Activated T-helper 17 cell treated with anti-CD3 and anti-CD28 coated beads, Interleukin-2, amount 50 U/mL, for 72 hours (primary cell): ENCODE results near the gene LYZL6. TPM values are rescaled to one million over a fixed set of nuclear protein-coding genes. Genes with fewer than 3 reads are reported as not detected.
"Not testable (repeated sequence)": the region's sequence is repeated elsewhere in the genome, so short reads cannot be mapped to it uniquely, and the experiment has no call there.

Experiments
- ATAC-seq: fragments of 150-1000 bp; cut with Tn5 transposase; replicated peaks from 2 replicates; pipeline ENCODE4 v1.10.0; 2021; ENCODE audit warnings: mild to moderate bottlenecking, moderate library complexity
- H3K27ac Mint-ChIP-seq: one replicate; pipeline ENCODE4 v1.8.0; 2022; ENCODE audit warnings: mixed read lengths
- H3K27me3 Mint-ChIP-seq: one replicate; pipeline ENCODE4 v1.8.0; 2022; ENCODE audit warnings: mixed read lengths
- H3K36me3 Mint-ChIP-seq: one replicate; pipeline ENCODE4 v1.8.0; 2022; ENCODE audit warnings: low read depth, mild to moderate bottlenecking, mixed read lengths
- H3K4me1 Mint-ChIP-seq: one replicate; pipeline ENCODE4 v1.8.0; 2022; ENCODE audit warnings: mixed read lengths
- H3K4me3 Mint-ChIP-seq: one replicate; pipeline ENCODE4 v1.8.0; 2022; ENCODE audit warnings: mild to moderate bottlenecking, mixed read lengths
- H3K9me3 Mint-ChIP-seq: one replicate; pipeline ENCODE4 v1.8.0; 2022; ENCODE audit warnings: mixed read lengths
- total RNA-seq, 2 donors: library from RNA; stranded (reverse); gene quantifications; one replicate each; pipeline ENCODE4 v1.2.3, GENCODE V29; 2022

Gene LYZL6
- total RNA-seq, 2 donors from 2014 or later, result not detected

GRCh38 chr17:35906926-35907637 lies 36.4 kb downstream of the LYZL6 start:
- no peak overlapping the region for H3K27ac Mint-ChIP-seq
- H3K4me1 Mint-ChIP-seq, result peaks cover 5% of the 10 kb centered on the region
- ATAC-seq, result no peak
- no peak overlapping the region for H3K4me3 Mint-ChIP-seq
- H3K9me3 Mint-ChIP-seq, result no peaks in the 10 kb centered on the region
- no peaks in the 10 kb centered on the region for H3K36me3 Mint-ChIP-seq
- peaks cover 3% of the 10 kb centered on the region for H3K27me3 Mint-ChIP-seq

GRCh38 chr17:35906191-35906925 lies 37.2 kb downstream of the LYZL6 start:
- Mint-ChIP-seq H3K9me3 (no peaks in the 10 kb centered on the region), H3K4me3 (no peak overlapping the region), H3K27ac (no peak overlapping the region), H3K27me3 (peaks cover 3% of the 10 kb centered on the region), H3K4me1 (peaks cover 5% of the 10 kb centered on the region), H3K36me3 (no peaks in the 10 kb centered on the region)
- no peak for ATAC-seq

GRCh38 chr17:35903451-35903850 lies 40.1 kb downstream of the LYZL6 start:
- H3K36me3 Mint-ChIP-seq, result no peaks in the 10 kb centered on the region
- ATAC-seq, result no peak

GRCh38 chr17:35901631-35902175 lies 41.8 kb downstream of the LYZL6 start:
- H3K4me1 Mint-ChIP-seq, result no peaks in the 10 kb centered on the region
- H3K9me3 Mint-ChIP-seq, result no peaks in the 10 kb centered on the region
- H3K27ac Mint-ChIP-seq, result no peak overlapping the region
- no peak overlapping the region for H3K4me3 Mint-ChIP-seq
- H3K36me3 Mint-ChIP-seq, result no peaks in the 10 kb centered on the region
- ATAC-seq, result no peak
- peaks cover 19% of the 10 kb centered on the region for H3K27me3 Mint-ChIP-seq

More at GRCh38 chr17:35903451-35903850, 40.1 kb downstream of the LYZL6 start:
- H3K4me3 Mint-ChIP-seq, result no peak overlapping the region
- H3K9me3 Mint-ChIP-seq, result no peaks in the 10 kb centered on the region
- peaks cover 16% of the 10 kb centered on the region for H3K27me3 Mint-ChIP-seq
- H3K27ac Mint-ChIP-seq, result no peak overlapping the region
- no peaks in the 10 kb centered on the region for H3K4me1 Mint-ChIP-seq

- Mint-ChIP-seq H3K4me1 (no peaks in the 10 kb centered on the region), H3K27ac (no peak overlapping the region), H3K27me3 (peaks cover 19% of the 10 kb centered on the region), H3K9me3 (no peaks in the 10 kb centered on the region), H3K36me3 (no peaks in the 10 kb centered on the region), H3K4me3 (peak overlapping the region; percentile 41)
- no peak for ATAC-seq
These were observed 42.6 kb downstream of the LYZL6 start for GRCh38 chr17:35900708-35901480.

GRCh38 chr17:35900280-35900679 lies 43.2 kb downstream of the LYZL6 start:
- H3K9me3 Mint-ChIP-seq, result no peaks in the 10 kb centered on the region
- peaks cover 17% of the 10 kb centered on the region for H3K27me3 Mint-ChIP-seq
- H3K27ac Mint-ChIP-seq, result no peak overlapping the region
- peaks cover 4% of the 10 kb centered on the region for H3K4me1 Mint-ChIP-seq
- no peaks in the 10 kb centered on the region for H3K36me3 Mint-ChIP-seq
- H3K4me3 Mint-ChIP-seq, result peak overlapping the region; percentile 41
- no peak for ATAC-seq

GRCh38 chr17:35898283-35899070 lies 45.0 kb downstream of the LYZL6 start:
- H3K27ac Mint-ChIP-seq, result no peak overlapping the region
- peaks cover 16% of the 10 kb centered on the region for H3K27me3 Mint-ChIP-seq
- H3K4me3 Mint-ChIP-seq, result peak overlapping the region; percentile 25
- no peaks in the 10 kb centered on the region for H3K36me3 Mint-ChIP-seq
- peak; percentile 64 for ATAC-seq
- H3K4me1 Mint-ChIP-seq, result peaks cover 5% of the 10 kb centered on the region
- H3K9me3 Mint-ChIP-seq, result no peaks in the 10 kb centered on the region

GRCh38 chr17:35897772-35898171 lies 45.7 kb downstream of the LYZL6 start:
- ATAC-seq, result peak; percentile 32
- not testable (repeated sequence) for H3K36me3 Mint-ChIP-seq, H3K4me1 Mint-ChIP-seq, H3K9me3 Mint-ChIP-seq, H3K27ac Mint-ChIP-seq
- Mint-ChIP-seq H3K27me3 (peaks cover 16% of the 10 kb centered on the region), H3K4me3 (peak overlapping the region; percentile 25)

- peaks cover 18% of the 10 kb centered on the region for H3K4me1 Mint-ChIP-seq
- peaks cover 16% of the 10 kb centered on the region for H3K27me3 Mint-ChIP-seq
- peak overlapping the region; percentile 24 for H3K4me3 Mint-ChIP-seq
- ATAC-seq, result peak; percentile 81
- H3K27ac Mint-ChIP-seq, result no peak overlapping the region
- H3K36me3 Mint-ChIP-seq, result no peaks in the 10 kb centered on the region
- no peaks in the 10 kb centered on the region for H3K9me3 Mint-ChIP-seq
These were observed 47.6 kb downstream of the LYZL6 start for GRCh38 chr17:35895636-35896587.

GRCh38 chr17:35894206-35894605 lies 49.3 kb downstream of the LYZL6 start:
- H3K27ac Mint-ChIP-seq, result no peak overlapping the region
- H3K4me1 Mint-ChIP-seq, result peaks cover 31% of the 10 kb centered on the region
- H3K9me3 Mint-ChIP-seq, result no peaks in the 10 kb centered on the region
- no peak overlapping the region for H3K4me3 Mint-ChIP-seq
- H3K36me3 Mint-ChIP-seq, result no peaks in the 10 kb centered on the region
- H3K27me3 Mint-ChIP-seq, result peaks cover 6% of the 10 kb centered on the region
- ATAC-seq, result no peak

GRCh38 chr17:35893751-35894150 lies 49.8 kb downstream of the LYZL6 start:
- no peak for ATAC-seq
- Mint-ChIP-seq H3K4me1 (peaks cover 36% of the 10 kb centered on the region), H3K4me3 (no peak overlapping the region), H3K36me3 (no peaks in the 10 kb centered on the region), H3K27me3 (peaks cover 4% of the 10 kb centered on the region), H3K27ac (no peak overlapping the region), H3K9me3 (no peaks in the 10 kb centered on the region)

GRCh38 chr17:35892091-35893035 lies 51.1 kb downstream of the LYZL6 start:
- ATAC-seq, result peak; percentile 57
- Mint-ChIP-seq H3K27ac (peak overlapping the region; percentile 21), H3K4me3 (peak overlapping the region; percentile 26), H3K27me3 (no peaks in the 10 kb centered on the region), H3K9me3 (no peaks in the 10 kb centered on the region), H3K4me1 (peaks cover 39% of the 10 kb centered on the region), H3K36me3 (no peaks in the 10 kb centered on the region)
